Measurements from ENCODE around the gene BRAT1. TPM values are rescaled to one million over a fixed set of nuclear protein-coding genes. Genes with fewer than 3 reads are reported as not detected.
"Not testable (repeated sequence)": the region's sequence is repeated elsewhere in the genome, so short reads cannot be mapped to it uniquely, and the experiment has no call there.

BRAT1 gene
- total RNA-seq, 1 experiment from 2014 or later, result 87.9 TPM

DNA sequence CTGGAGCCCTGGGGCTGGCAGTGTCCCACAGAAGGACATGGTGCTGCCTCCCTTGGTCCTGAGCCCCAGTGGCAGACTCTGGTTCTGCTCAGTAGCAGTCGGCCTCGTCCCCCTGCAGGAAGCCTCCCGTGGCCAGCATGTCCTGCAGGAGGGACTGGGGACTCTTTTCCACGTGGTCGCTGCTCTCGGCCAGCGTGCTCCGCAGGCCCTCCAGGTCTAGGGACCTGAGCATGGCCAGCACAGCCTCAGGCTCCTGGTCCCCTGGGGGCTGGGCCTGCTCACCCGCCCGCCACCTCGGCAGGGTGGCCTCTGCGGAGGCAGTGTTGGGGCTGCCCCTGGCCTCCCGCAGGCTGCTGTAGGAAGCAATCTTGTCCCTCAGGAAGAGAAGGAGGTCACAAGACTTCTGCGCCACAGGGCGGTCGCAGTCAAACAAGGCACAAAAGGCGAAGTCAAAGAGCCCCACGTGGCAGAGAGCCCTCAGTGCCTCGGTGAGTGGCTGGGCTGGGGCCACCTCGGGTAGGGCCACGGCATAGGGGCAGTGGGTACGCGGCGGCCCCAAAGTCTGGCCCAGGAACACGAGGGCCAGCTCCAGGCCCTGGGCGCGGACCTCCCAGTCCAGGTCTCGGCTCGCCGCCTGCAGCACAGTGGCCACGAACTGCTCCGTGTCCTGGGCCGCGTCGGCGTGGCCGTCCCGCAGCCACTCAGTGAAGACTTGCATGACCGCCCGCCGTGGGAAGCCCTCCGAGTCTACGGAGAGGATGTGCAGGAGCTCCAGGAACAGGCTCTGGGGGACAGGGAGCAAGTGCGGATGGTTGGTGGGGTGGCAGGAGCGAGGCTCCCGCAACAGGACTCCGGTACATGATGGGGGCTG, 17.1 kb downstream of the BRAT1 start:
- DNase-seq (ENCODE audit: low spot score), result no peak

DNA sequence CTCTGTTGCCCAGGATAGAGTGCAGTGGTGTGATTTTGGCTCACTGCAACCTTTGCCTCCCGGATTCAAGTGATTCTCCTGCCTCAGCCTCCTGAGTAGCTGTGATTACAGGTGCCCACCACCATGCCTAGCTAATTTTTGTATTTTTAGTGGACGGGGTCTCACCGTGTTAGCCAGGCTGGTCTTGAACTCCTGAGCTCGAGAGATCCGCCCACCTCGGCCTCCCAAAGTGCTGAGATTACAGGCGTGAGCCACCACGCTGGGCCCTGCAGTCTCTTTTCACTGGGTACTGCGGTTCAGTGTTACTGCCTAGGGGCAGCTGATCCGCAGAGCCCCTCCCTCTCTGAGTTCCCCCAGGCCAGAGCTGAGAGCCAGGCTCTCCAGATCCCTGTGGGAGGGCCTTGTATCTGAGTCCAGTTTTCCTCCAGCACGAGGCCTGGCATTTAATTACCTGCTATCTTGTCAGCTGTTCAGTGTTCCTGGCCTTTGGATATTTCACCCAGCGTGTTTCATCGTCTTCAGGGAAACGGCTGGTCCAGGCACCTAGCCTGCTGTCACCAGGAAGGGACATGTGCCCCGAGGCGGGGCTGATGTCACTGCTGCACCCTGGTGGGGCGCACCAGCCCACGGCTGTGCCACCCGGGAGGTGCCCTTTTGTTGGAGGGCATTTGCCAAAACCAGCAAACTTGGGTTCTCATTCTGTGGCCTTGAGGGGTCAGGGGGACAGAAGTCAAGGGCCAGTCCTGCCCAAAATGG, 19.3 kb downstream of the BRAT1 start:
- DNase-seq (ENCODE audit: low spot score), result not testable (repeated sequence)

DNA sequence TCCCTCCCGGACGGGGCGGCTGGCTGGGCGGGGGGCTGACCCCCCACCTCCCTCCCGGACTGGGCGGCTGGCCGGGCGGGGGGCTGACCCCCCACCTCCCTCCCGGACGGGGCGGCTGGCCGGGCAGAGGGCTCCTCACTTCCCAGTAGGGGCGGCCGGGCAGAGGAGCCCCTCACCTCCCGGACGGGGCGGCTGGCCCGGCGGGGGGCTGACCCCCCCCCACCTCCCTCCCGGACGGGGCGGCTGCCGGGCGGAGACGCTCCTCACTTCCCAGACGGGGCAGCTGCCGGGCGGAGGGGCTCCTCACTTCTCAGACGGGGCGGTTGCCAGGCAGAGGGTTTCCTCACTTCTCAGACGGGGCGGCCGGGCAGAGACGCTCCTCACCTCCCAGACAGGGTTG, 21.1 kb downstream of the BRAT1 start:
- DNase-seq (ENCODE audit: low spot score), result not testable (repeated sequence)

DNA sequence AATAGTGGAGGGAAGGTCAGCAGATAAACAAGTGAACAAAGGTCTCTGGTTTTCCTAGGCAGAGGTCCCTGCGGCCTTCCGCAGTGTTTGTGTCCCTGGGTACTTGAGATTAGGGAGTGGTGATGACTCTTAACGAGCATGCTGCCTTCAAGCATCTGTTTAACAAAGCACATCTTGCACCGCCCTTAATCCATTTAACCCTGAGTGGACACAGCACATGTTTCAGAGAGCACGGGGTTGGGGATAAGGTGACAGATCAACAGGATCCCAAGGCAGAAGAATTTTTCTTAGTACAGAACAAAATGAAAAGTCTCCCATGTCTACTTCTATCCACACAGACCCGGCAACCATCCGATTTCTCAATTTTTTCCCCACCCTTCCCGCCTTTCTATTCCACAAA, 21.8 kb downstream of the BRAT1 start:
- DNase-seq (ENCODE audit: low spot score), result not testable (repeated sequence)

DNA sequence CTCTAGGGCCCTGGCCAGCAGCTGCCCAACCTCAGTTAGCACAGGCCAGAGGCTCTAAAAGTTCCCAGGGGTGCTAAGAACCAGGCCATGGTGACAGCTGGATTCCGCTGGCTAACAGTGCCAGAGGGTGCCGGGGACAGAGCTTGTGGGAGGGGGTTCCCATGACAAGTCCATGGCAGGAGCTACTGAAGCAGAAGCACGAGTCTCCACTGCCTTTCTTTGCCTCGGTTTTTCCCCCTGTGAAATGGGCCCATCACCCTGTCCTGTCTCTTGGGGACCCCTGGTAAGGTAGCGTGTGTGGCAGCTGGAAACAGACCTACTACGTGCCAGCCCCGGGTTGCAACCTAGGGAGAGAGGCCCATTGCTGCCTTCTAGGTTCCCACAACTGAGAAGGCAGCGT, 22.5 kb downstream of the BRAT1 start:
- not testable (repeated sequence) for DNase-seq (ENCODE audit: low spot score)

DNA sequence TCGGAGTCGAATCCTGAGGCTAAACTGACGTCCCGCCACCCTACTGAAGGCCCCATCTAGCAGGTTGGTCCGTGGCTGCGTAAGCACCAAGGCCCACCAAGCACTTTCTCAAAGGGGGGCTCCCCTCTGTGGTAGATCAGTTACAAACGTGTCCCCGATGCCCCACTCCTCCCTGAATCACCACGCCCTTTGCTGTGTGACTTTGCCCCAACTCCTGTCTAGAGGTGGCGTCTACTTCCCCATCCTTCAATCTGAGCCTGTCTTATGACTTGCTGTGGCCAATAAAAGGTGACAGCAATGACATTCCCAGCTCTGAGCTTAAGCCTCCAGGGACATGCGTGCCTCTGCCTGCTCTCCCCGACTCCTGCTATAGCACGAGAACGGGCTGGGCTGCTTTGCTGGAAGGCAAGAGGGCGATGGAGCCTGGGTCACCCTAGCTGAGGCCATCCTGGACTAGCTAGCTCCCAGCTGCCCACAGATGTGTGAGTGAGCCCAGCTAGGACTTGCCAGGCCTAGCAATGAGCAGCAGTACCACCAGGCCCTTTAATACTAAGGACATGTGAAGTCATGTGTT, 23.0 kb downstream of the BRAT1 start:
- DNase-seq (ENCODE audit: low spot score), result not testable (repeated sequence)

DNA sequence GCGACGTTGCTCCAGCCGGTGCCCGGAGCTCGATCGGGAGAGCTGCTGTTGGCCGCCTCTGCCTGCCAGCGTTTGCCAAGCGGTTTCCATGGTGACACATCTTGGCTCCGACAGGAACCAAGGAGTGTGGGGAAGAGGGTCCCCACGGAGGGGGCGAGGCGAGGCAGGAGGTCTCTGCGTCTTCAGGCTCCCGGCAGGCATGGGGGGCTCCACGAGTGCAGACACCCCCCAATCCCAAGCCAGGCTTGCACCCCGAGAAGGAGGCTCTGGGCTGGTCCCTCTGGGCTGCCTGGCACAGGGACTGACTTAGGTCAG, 23.6 kb downstream of the BRAT1 start:
- not testable (repeated sequence) for DNase-seq (ENCODE audit: low spot score)

DNA sequence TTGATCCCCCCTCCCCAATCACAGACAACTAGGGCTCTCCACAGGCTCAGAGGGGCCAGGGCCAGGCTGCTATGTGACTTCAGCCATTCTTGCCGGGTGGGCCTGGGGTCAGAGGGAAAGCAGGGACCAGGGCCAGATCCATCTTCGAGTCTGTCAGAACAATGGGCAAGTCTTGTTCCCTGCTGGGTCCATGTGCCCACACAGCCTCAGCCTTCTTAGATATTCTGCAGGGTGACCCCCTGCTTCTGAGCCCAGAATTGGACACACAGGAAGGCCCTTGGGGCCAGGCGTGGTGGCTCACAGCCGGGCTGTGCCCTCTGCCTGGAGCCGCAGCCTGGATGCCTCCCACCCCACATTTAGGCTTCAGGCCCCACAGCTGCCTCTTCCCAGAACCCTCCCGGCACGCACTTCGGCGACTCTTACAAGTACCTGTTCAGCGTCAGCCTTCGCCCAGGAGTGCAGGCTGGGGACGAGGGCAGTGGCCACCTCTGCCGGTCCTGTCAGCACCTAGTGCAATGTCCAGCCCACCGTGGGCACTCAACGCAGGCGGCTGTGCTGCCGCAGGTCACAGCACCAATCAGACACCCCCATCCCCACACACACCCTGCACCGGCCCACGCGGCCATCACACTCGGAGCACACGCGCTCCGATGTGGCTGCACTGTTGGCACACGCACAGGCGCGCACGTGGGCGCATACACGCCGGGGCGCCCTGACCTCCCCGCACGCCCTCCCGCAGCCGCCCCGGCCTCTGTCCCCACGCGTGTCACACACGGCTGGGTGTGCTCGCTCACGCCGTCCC, 24.1 kb downstream of the BRAT1 start:
- DNase-seq (ENCODE audit: low spot score), result not testable (repeated sequence)

DNA sequence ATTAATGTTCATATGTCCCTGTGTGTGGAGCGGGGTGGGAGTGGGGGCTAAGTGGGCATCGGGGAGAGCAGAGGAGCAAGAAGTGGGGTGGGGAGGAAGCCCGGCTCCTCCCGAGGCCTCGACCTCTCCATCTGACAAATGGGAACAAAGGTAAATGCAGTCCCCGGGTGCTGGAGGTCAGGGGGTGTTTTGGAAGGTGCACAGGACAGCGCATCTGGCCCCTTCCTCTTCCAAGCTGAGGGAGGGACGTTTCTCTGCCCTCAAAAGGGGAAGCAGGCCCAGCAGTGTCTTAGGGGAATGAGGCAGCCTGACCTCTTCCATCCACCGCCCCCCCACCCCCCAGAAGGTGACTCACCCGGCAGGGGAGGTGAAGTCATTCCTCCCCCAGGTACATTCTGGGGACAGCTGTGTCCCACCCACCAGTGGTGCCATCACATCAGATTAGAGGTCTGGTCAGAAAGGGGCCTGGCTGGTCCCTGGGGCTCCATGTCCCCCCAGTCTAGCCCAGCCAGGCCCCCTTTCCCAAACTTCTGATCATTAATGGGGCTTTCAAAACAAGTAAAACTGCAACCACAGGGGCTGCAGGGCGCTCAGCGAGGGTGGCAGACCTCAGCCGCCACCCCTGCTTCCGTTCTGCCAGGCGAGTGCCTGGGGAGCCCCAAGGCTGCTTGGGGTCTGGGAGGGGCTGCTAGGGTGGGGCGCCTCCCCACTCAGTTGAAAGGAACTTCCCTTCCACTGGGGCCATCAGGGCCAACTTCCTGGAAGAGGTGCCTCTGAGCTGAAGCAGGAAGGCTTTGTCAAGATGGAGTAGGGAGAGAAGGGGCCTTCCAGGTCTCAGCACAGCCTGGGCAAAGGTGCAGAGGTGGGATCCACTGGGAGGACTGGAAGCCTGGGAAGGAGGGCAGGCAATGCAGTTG, 25.0 kb downstream of the BRAT1 start:
- peak; percentile 87 for DNase-seq (ENCODE audit: low spot score)

DNA sequence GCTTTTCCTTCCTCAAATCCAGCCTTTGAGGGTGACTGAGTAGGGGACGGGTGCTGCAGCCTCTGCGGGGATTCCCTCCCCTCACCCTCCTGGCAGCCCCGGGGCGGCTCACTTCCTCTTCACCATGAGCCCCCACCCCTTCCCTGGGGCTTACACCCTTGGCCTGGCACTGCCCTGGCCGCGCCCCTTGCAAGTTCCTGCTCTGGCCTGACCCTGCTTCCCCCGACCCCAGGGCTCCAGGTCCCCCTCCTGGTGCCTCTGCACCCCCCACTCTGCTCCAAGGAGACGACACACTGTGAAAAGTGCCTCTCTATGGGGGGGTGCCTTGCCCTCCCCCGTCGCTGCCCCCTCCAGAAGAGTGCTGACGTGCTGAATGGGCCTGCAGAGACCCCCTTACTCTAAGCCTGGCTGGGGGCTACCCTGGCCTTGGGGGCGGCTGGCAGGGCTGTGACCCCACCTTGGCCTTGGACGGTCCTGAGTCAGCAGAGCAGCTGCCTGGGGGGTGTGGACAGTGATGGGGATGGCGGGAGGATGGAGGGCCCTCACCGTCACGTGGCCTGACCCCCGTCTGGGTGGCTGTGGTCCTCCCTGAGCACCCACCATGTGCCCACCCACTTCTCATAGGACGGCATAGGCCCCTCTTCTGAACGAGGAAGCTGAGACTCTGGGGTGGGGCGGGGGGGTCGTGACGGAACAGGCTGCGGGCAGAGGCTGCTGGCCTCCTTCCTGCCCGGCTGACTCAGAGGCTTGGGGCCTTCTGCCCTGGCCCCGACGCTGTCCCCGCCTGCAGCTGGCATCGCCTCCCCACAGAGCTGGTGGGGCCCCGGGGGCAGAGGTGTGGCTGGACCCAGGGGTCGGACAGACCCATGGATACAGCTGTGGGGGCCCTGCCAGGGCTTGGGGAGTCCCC, 25.9 kb downstream of the BRAT1 start:
- peak; percentile 89 for DNase-seq (ENCODE audit: low spot score)

DNA sequence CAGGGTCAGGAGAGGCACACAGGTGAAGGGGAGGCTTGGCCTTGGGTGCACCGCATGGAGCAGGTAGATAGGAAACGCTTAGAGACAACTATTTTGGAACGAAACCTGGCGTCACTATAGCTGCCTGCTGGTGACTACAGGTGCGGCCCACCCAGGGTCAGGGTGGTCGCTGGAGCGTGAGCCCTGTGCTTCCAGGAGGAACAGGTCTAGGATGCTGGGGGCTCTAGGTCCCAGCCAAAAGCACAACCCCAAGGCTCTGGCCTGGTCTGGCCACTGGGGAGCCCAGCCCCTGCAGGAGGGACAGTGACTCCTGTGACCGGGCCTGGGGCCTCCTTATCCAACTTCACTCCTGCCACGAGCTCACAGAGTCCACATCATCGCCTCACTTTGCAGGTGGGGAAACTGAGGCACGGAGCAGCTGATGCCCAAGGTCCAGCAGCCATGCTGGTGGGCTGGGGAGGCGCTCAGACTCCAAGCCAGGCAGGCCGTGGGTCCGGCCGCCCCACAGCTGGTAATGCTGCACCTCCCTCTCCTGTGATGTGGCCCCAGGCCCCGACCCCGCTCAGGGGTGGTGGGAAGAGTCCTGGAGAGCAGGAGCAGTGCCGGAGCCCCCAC, 26.7 kb downstream of the BRAT1 start:
- no peak for DNase-seq (ENCODE audit: low spot score)

DNA sequence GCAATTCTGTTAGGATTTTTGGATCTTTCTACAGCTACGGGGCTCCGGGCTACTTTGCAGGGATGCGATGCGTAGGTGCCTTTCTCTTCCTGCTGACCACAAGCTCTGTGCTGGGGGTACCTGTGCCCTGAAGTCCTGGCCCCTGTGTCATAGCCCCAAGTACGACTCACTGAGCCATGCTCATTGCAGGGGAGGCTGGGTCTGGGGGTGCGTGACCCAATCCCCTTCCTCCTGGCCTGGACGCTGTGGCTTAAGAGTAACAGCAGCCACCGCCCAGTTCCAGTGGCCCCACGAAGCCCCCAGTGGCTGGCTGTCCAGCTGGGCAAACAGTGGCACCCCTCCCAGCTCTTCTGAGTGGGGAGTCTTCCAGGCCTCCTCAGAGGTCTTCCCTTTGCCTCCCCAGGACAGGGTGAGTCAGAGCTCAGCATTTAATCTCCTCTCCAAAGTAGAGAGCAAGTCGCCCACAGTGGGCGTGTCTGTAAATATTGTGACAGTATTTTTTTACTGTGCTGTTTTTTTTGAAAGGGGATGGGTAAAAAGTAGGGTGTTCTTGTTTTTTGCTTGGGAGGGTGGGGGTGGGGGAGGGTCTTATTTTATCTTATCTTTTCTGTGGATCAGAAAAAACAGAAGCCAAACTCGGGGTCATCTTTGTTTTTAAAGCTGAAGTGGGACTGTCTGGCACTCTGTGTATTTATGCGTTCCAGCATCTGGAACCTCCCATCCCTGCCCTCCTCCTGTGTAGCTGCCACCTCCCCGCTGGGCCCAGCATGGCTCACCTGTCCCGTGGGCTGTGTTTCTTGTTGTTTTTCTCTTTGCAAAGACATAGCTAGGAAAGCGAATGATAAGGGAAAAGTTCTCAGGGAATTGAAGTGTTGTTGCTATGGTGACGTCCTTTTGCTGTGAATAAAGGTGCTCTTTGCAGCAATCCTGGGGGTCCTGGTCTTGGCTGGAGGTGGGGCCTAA, 27.5 kb downstream of the BRAT1 start:
- peak; percentile 98 for DNase-seq (ENCODE audit: low spot score)

DNA sequence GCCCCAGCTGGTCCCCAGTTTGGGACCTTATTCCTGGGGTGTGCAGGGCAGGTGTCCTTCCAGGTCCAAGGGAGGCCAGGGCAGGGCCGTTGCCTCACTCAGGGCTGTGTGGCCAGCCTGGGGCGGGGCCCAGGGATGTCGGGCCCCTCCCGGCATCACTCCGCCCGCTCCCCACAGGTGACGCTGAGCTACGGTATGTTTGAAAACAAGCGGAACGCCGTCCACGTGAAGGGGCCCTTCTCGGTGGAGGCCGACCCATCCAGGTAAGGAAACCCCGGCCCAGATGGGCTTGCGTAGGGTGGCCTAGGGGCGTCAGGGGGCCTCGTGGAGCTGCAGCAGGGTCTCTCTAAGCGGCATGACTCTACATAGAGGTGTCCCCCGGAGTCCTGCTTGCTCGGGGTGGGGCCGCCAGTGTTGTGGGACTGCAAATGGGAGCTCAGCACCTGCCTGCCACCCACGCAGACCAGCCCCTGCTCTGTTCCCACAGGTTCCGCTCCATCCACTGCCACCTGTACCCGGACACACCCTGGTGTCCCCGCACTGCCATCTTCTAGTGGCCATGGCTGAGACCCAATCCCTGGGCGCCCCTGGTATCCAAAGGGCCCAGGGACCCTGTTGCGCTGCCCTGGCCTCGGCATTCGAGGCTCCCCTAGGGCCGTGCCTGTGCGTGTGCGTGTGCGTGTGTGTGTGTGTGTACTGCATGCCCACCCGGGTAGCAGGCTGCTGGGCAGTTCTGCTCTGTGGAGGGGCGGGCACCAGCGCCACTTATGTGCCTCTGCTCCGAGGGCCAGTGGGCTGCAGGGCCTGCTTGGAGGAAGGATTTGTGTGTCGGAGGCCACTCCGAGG, 28.4 kb downstream of the BRAT1 start:
- DNase-seq (ENCODE audit: low spot score), result no peak

DNA sequence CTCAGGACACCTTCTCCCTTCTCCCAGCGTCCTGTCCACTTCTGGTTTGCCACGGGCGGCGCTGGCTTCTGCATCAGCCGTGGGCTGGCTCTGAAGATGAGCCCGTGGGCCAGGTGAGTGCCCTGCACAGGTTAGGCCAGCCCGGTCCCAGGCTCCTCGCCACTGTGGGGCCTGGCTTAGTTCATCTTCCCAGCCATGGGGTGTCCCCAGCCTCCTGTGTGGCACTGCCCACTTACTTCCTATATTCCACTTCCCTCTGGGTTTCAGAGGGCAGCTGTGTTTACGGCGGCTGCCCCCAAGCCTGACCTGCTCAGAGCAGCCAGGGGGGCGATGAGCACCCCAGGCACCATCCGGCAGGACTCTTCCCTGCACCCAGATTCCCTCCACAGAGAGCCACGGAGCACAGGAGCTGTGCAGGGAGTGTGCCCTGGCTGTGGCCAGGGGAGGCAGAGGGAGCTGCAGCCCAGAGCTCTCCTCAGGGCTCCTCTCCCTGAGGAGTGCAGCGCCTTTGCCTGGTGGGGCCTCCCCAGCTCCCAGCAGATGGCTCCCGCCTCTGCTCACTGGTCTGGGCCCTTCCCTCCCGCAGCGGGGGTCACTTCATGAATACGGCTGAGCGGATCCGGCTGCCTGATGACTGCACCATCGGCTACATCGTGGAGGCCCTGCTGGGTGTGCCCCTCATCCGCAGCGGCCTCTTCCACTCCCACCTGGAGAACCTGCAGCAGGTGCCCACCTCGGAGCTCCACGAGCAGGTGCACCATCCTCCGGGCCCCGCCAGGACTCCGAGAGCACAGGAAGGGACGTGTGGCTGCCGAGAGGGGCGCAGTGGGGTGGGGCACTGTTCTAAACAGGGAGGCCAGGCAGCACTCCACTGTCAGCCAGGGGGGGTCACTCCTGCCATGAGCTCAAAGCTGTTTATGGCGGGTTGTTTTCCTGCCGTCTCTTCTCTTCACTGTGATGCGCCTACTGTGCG, 29.4 kb downstream of the BRAT1 start:
- DNase-seq (ENCODE audit: low spot score), result no peak

DNA sequence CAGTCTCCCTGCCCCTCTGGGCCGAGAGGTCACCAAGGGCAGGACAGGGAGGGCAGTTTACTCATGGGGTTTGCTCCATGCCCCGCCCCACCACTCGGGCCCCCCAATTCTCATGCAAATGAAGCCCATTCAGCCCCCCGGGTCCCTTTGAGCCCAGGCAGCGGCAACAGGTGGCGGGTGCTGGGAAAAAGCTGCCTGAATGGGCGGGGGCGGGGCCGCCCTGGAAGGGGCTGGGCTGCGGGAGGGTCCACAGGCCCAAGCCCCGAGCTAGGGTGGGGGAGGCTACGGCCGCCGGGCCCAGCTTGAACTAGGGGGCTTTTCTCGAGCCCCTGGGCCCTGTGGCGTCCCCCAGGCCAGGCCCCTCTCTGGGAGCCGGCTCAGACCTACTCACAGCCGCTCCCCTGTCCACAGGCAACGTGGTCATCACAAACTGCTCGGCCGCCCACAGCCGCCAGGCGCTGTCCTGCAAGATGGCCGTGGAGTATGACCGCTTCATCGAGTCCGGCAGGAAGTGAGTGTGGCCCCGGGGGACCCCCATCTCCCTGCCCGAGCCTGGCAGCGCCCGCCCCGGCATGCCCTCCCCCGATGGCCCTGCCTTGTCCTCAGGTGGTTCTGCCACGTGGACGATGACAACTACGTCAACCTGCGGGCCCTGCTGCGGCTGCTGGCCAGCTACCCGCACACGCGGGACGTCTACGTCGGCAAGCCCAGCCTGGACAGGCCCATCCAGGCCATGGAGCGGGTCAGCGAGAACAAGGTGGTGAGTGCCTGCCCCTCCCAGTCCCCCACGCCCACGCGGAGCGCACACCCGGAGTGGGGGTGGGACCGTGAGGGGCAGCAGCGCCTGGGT, 30.3 kb downstream of the BRAT1 start:
- no peak for DNase-seq (ENCODE audit: low spot score)

Measured in A172 (cell line).